Activated CD4-positive, alpha-beta T cell treated with anti-CD3 and anti-CD28 coated beads, Interleukin-2, amount 10 ng/mL, durations not matched to agents 7 days and 5 days (primary cell): Measurements from ENCODE around the gene DUOXA2. TPM values are rescaled to one million over a fixed set of nuclear protein-coding genes. Genes with fewer than 3 reads are reported as not detected.

ENCODE experiments used
- CTCF ChIA-PET: fragments of 350-600 bp; sonication (Branson Sonifier 250); formaldehyde crosslinking; loops from one replicate; lab custom pipeline; 2021; ENCODE audit warnings: antibody characterized with exemption; lab: Charles Lee
- POLR2A ChIA-PET: fragments of 350-600 bp; sonication (Branson Sonifier 250); formaldehyde crosslinking; loops from one replicate; lab custom pipeline; 2021; ENCODE audit warnings: antibody characterized with exemption; lab: Charles Lee
- DNase-seq: peaks from one replicate; pipeline ENCODE4 v3.0.0-alpha.2; 2020
- H3K27ac Mint-ChIP-seq: one replicate; pipeline ENCODE4 v1.8.0; 2021; ENCODE audit warnings: mild to moderate bottlenecking, moderate library complexity, mixed read lengths
- H3K27me3 Mint-ChIP-seq: one replicate; pipeline ENCODE4 v1.8.0; 2021; ENCODE audit warnings: mixed read lengths
- H3K36me3 Mint-ChIP-seq: one replicate; pipeline ENCODE4 v1.8.0; 2021; ENCODE audit warnings: low read depth, mixed read lengths
- H3K4me1 Mint-ChIP-seq: one replicate; pipeline ENCODE4 v1.8.0; 2021; ENCODE audit warnings: mixed read lengths
- H3K4me3 Mint-ChIP-seq: one replicate; pipeline ENCODE4 v1.8.0; 2021; ENCODE audit warnings: mild to moderate bottlenecking, moderate library complexity, mixed read lengths
- H3K9me3 Mint-ChIP-seq: one replicate; pipeline ENCODE4 v1.8.0; 2021; ENCODE audit warnings: mixed read lengths
- total RNA-seq, 2 experiments: library from RNA; stranded (reverse); gene quantifications; one replicate each; pipeline ENCODE4 v1.2.3, GENCODE V29; 2021

The DUOXA2 gene
- total RNA-seq, 2 experiments from 2014 or later: not detected

GRCh38 chr15:45166834-45167630, 52.9 kb downstream of the DUOXA2 start:
- CTCF ChIA-PET: interaction anchor here (0.7 to 8.8 kb wide), 13 partner anchors 8 to 290 kb away, joined by 3 to 111 read pairs (median 3); no protein-coding TSS in a partner anchor
- H3K27ac Mint-ChIP-seq: peak overlapping the region; percentile 84
- H3K4me3 Mint-ChIP-seq: peak overlapping the region; percentile 69
- H3K4me1 Mint-ChIP-seq: peaks cover 20% of the 10 kb centered on the region
- peaks cover 2% of the 10 kb centered on the region for H3K36me3 Mint-ChIP-seq
- H3K27me3 Mint-ChIP-seq: no peaks in the 10 kb centered on the region
- peak; percentile 84 for DNase-seq
- POLR2A ChIA-PET: no interaction called here
- no peaks in the 10 kb centered on the region for H3K9me3 Mint-ChIP-seq

DNA sequence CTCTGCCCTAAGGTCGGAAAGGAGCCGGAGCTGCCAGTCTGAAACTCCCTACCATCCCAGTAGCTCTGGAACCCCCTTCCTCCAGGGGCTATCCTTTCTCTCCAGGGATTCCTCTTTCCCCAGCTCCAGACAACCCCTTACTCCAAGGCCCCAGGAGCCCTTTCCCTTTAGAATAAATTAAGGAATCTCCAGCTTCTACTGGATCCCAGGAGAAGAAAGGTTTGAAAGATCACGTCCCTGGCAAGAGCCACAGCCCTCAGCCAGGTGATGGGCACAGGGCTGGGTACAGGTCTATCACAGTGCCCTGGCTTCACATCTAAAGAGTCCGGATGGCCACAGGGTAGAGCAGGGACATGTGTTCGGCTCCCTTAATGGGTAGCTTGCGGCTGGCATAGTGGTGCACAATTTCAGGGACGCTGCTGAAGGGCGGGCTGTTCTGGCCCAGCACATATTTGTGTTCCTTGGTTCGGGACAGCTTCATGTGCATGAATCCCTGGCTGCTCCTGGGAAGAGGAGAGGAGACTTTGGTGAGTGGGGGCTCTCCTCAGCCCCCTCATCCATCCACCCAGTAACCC, 53.6 kb downstream of the DUOXA2 start:
- peaks cover 2% of the 10 kb centered on the region for H3K36me3 Mint-ChIP-seq
- CTCF ChIA-PET: interaction anchor here (0.7 to 8.8 kb wide), 17 partner anchors 9 to 290 kb away, joined by 3 to 111 read pairs (median 4); no protein-coding TSS in a partner anchor
- H3K9me3 Mint-ChIP-seq: no peaks in the 10 kb centered on the region
- POLR2A ChIA-PET: no interaction called here
- H3K27ac Mint-ChIP-seq: peak overlapping the region; percentile 84
- peak overlapping the region; percentile 69 for H3K4me3 Mint-ChIP-seq
- H3K4me1 Mint-ChIP-seq: peaks cover 20% of the 10 kb centered on the region
- DNase-seq: no peak
- H3K27me3 Mint-ChIP-seq: no peaks in the 10 kb centered on the region

Other genes with a start within 250 kb of the DUOXA2 start
- not detected for gene TERB2, start 157.6 kb upstream of the DUOXA2 start, total RNA-seq
- gene SORD, start 91.1 kb upstream of the DUOXA2 start, total RNA-seq: 1 to 10 TPM; 6.0 TPM
- under 1 TPM in 1 of 2 experiments, not detected in 1; 0.02 TPM for gene DUOX2, start 154 bp upstream of the DUOXA2 start, total RNA-seq
- gene DUOXA1, start 15.6 kb downstream of the DUOXA2 start, total RNA-seq: not detected
- gene DUOX1, start 15.7 kb downstream of the DUOXA2 start, total RNA-seq: not detected
- gene SHF, start 73.6 kb downstream of the DUOXA2 start, total RNA-seq: under 1 TPM; 0.79 to 0.92 TPM
- not detected for gene SLC28A2, start 137.9 kb downstream of the DUOXA2 start, total RNA-seq